GM19043 (cell line): ENCODE results near the gene SLC9A3.
A peak's percentile ranks its signal among the peaks of the same experiment; 100 is the strongest.
"Not testable (repeated sequence)": the region's sequence is repeated elsewhere in the genome, so short reads cannot be mapped to it uniquely, and the experiment has no call there.

ENCODE experiments used
- ATAC-seq: cut with Tn5 transposase; IDR thresholded peaks from one replicate; pipeline ENCODE4 v1.9.1; 2021; ENCODE audit warnings: low read depth; ENCODE audit not compliant: unreplicated experiment

SLC9A3 gene

DNA sequence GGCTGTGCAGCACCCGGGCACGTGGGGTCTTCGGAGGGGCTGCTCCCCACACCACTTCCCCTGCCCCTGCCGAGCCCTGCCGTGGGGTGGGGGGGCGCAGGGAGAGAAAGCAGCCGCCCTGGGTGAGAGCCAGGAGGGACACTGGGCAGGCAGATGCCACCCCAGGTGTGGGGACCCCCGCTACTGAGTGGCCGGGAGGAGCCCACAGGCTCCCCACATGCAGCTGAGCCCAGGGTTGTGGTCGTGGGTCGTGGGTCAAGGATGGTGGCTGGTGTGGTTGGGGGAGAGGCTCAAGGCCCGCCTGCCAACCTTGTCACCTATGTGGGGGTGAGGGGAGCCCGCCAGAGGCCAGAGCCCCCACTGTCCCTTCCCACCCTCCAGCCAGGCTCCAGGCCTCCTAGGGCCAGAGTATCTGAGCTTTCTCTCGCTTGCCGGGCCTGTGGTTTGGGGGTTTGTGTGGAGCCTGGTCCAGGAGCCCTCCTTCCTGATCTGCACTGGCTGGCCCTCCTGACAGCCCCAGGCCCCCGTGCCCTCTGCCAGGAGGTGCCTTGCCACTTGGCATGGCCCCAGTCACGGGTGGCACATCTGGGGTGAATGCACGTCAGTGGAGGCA lies 45.8 kb downstream of the SLC9A3 start:
- no peak for ATAC-seq

DNA sequence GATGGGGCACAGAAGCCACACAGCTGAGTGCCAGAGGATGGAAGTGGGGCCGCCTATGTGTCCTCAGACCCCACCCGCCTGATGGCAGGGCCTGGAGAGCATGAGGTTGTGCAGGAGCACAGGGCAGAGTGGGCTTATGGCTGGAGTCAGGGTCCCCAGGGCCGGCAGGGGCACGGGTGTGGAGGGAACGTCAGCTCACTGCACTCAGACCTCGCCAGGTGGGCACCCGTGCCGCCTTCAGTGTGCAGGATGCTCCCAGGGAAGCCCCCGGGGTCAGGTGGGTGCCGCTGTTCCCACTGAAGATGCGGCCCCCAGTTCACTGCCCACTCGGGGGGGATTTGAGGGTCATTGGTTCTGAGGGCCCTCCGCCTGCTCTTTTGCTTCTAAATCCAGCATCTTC lies 46.4 kb downstream of the SLC9A3 start:
- ATAC-seq: no peak

DNA sequence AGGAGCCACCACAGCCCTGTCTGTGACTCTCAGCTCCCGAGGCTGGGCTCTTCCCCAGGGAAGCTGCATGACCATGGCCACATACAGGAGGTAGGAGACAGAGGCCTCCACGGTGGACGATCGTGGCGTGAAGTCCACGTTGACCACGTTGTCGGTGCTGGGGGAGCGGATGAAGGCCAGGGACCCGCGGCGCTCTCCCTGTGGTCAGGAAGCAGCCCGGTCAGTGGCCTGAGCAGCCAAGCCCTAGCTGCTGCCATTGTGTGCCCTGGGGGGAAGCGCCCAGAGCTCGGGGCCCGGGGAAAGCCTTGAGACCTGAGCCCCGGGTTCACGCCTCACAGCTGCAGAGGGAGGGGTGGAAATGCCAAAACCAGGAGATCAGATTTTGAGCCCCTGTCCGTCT lies 47.0 kb downstream of the SLC9A3 start:
- ATAC-seq: no peak

DNA sequence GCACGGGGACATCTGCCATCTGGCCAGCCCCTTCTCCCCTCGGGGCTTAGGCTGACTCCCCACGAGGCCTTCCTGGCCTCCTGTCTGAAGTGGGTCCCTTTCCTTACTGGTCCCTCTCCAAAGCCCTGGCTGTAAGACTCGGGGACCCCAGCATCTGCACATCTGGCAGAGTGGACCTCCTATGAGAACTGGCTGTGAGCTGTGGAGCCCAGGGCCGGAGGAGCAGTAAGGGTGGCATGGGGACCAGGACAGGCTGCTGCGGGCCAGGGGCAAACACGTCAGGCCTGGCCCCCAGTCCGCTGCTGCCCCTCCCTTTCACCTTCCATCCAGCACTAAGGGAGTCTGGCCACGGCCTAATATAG lies 47.5 kb downstream of the SLC9A3 start:
- ATAC-seq: no peak

DNA sequence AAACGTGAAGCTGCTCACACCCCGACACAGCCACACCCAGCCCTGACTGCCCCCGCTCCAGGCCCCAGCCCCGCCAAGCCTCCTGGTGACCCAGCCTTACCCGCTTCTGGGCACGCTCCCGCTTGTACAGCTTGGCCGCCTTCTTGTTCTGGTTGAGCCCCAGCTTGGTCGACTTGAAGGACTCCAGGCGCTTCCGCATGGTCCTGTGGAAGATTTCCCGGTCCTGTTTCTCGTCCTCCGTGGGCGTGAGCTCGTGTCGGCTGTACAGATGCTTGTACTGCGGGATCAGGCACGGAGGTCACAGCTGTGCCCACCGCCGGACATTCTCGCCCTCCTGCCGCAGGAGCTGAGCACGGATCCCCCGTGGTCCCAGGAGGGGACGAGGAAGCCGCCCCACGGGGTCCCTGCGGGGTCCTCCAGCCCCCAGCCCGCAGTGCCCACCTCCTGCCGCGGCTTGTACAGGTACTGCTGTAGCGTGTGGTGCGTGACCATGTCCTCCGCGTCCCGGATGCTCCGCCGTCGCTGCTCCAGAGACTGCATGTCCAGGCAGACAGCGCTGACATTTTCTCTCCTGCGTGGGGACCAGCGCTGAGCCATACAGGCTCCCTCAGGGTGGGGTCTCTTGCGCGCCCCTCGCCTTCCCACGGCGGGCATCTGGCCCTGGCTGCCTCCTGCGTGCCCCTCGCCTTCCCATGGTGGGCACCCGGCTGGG lies 48.0 kb downstream of the SLC9A3 start:
- no peak for ATAC-seq

DNA sequence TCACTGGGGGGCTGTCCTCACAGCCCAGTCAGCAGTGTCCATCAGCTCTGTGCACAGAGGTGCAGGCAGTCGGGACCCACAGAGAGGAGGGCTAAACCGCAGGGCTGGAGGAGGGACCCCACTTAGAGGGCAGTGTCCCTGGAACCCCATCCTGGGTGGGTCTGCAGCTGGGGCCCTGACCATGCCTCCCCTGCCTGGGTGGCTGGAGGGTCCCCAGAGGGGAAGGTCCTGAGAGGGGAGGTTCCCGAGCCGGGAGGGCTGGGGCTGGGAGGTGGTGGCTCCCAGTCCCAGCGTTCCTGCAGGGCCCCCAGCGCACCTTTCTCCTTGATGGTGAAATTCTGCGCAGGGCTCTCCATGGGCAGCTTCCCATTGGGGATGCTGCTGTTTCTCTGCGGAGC lies 48.5 kb downstream of the SLC9A3 start:
- ATAC-seq: no peak

DNA sequence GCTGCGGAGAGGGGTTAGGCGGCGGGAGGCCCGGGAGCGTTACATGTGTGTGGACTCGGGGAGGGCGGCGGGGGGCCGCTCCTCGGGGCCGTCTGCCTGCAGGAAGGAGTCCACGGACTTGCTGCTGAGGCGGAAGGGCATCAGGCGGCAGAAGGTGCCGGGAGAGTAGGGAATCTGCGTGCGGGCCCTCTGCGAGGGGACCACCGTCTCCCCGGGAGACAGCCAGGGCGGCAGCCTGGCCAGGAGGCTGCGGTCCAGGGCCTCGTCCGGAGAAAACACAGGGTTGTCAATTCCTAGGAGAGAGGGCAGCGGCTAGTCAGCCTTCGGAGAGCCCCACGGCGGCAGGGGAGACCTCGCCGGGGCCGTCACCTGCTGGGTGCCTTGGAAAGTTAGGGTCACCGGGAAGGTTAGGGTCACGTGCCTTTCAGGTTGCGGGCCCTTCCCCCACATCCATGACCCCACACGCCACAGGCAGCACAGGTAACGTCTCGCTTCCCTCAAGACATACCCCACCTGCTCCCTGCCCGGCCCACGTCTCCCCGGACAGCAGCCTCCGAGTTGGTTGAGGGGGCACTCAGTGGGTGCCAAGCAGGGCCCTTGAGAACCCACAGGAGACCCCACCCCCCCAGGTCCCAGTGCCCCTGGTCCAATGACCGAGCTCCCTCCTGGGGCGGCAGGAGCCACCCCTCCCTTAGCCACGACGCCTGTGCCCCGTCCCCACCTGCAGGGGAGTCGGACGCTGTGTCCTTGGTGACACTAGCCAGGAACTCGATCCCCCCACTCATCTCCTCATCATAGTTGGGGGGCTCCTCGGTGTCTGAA lies 49.2 kb downstream of the SLC9A3 start:
- no peak for ATAC-seq

DNA sequence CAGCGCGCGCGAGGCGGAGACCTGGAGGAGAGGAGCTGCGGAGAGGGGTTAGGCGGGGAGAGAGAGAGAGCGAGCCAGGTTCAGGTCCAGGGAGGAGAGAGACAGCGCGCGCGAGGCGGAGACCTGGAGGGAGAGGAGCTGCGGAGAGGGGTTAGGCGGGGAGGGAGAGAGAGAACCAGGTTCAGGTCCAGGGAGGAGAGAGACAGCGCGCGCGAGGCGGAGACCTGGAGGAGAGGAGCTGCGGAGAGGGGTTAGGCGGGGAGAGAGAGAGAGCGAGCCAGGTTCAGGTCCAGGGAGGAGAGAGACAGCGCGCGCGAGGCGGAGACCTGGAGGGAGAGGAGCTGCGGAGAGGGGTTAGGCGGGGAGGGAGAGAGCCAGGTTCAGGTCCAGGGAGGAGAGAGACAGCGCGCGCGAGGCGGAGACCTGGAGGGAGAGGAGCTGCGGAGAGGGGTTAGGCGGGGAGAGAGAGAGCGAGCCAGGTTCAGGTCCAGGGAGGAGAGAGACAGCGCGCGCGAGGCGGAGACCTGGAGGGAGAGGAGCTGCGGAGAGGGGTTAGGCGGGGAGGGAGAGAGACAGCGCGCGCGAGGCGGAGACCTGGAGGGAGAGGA lies 49.9 kb downstream of the SLC9A3 start:
- not testable (repeated sequence) for ATAC-seq

DNA sequence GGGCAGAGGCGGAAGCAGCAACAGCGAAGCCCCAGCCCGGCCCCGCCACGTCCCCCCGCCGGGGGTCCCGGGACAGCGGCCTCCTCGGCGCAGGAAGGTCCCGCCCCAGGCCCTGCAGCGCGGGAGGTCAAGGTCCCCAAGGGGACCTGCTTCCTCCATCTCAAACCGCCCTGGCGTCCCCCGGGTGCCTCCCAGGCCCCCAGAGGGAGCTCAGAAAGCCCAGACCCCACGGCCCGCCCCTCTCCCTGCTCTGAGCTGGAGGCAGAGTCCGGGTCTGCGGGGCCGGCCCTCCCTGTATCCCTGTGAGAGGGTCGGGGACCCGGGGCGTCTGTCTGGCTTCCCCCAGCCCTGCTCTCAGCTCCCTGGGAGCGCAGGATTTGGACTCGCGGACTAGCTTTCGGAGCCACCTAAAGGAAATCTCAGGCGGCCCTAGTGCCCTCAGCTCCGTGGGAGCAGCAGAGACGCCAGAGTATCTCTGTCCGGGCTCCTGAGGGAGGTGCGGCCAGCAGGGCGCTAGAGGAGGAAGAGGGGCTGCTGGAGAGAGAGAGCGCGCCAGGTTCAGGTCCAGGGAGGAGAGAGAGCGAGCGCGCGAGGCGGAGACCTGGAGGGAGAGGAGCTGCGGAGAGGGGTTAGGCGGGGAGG lies 50.6 kb downstream of the SLC9A3 start:
- ATAC-seq: peak; percentile 16

GRCh38 chr5:472656-473550 lies 51.3 kb downstream of the SLC9A3 start:
- peak; percentile 65 for ATAC-seq

DNA sequence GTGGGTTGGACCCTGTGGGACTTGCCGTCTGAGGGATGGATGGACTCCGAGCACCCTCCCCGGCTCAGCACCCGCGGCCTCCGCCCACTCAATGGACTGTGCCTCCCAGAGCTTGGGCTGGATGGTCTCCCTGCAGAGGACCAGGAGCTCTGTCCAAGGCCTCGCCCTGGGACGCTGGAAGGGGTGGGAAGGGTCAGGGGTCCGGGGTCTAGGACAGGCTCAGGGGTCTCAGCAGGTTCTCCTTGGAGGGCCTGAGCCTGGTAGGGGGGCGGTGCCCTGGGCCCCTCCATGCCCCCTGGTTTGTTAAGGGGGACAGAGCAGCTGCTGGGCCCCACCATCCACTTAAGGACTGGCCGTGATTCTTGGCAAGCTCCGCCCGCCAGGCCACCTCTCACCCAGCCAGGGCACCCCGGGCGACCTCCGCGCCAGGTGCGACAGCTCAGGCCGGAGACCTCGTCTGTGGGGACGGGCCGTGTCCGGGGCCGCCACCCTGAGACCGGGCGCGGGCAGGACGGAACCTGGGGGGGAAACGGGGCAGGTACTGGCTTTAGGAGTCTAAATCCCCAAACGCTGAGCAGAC lies 52.1 kb downstream of the SLC9A3 start:
- no peak for ATAC-seq

DNA sequence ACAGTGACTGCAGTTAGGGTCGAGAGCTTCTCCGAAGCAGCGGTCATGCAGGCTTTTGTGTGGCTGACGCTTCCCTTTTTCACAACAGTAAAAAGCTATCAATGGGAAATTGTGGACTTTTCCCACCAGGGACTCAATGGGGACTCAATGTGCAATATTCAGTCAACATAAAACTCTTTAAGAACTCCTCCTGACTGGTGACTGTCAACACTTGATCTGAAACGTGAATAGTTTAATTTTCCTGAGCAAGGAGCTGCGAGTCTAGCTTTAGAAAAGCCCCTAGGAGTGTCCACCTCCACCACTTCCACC lies 52.5 kb downstream of the SLC9A3 start:
- no peak for ATAC-seq

DNA sequence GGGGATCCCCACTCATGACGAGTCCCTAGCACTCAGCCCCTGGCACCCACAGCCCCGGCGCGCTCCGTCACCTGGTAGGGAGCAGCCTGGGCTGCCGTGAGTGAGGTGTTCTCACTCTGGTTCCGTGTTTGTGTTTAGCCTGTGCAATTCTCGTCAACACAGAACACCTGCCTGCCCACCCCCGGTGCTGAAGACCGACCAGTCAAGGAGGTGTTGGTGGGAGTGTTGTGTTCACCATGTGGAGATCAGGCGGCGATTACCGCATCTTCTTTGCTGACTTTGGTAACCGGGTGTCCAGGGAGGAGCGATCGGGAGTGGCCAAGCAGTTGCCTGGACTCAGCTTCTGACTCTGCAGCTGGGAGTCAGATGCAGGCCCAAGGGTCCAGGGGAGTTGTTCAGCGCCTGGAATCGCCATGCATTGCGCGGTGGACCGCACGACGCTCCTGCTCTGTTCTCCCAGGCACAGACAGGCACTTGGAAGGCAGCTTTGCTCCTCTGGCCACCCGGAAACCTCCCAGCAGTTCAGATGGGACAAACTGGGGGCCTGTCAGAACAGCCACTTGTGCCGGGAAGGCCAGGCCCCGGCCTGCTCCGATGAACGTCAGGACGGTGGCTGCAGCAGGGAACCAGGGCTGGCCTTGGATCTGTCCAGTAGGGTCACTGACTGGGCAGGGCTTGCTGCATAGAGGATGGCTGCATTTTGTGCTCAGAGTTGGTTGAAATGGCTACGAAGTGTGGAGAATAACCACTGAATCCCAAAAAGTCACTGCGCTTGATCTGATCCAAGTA lies 53.1 kb downstream of the SLC9A3 start:
- ATAC-seq: no peak

GRCh38 chr5:469752-470483 lies 54.3 kb downstream of the SLC9A3 start:
- ATAC-seq: no peak

DNA sequence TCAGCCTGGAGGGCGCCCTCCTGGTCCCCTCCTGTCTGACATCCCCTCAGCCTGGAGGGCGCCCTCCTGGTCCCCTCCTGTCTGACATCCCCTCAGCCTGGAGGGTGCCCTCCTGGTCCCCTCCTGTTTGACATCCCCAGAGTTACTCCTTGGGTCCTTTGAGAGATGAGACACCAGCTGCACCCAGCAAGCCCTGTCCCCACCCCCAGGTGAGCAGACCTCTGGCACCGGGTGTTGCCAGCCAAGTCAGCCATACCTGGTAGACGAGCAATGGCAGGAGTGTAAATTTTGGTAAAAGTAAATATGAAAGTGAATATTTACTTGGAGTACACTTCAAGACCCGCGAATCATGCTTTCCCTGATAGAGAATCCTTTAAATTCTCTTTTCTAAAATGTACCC lies 55.8 kb downstream of the SLC9A3 start:
- ATAC-seq: no peak

- ATAC-seq: no peak
These were observed 57.5 kb downstream of the SLC9A3 start for GRCh38 chr5:466661-467310.

DNA sequence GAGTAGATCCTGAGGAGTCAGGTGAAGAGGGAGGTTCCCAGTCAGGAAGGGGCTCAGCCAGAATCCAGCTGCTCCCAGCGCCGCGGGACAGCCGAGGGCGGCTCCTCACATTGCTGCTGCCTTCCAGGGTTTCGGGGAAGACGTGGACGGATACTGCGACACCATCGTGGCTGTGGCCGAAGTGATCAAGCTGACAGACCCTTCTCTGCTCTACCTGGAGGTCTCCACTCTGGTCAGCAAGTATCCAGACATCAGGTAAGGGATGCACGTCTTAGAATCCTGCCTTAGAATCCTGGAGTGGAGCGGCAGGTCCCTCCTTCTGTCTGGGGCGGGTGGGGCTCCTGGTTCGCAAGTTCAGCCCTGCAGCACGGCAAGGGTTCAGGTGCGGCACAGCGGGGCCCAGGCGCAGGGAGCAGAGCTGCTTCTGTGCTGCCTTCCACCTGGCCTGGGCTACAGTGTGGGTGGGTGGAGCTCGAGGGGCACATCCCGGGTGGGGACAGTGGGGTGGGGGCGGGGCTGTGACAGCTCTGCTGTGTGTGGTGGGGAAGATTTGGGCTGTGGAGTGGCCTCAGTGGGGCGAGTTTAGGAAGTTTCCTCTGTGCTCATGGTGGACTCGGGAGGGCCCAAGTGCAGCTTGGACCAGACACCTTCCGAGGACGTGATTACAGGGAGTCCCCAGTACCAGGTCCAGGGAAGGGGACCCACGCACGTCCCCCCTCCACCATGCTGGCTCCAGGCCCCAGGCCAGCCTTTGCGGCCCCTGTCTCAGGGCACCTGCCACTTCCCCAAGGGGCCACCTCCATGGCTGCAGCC lies 58.5 kb downstream of the SLC9A3 start:
- ATAC-seq: no peak
